AML-193 (cell line): Measurements from ENCODE around the gene PRUNE2.
"Not testable (repeated sequence)": the region's sequence is repeated elsewhere in the genome, so short reads cannot be mapped to it uniquely, and the experiment has no call there.

ENCODE experiments used
- DNase-seq, 2 experiments: peaks; one replicate each; lab custom pipeline; 2025; lab: John Stamatoyannopoulos, UW

Gene PRUNE2

DNA sequence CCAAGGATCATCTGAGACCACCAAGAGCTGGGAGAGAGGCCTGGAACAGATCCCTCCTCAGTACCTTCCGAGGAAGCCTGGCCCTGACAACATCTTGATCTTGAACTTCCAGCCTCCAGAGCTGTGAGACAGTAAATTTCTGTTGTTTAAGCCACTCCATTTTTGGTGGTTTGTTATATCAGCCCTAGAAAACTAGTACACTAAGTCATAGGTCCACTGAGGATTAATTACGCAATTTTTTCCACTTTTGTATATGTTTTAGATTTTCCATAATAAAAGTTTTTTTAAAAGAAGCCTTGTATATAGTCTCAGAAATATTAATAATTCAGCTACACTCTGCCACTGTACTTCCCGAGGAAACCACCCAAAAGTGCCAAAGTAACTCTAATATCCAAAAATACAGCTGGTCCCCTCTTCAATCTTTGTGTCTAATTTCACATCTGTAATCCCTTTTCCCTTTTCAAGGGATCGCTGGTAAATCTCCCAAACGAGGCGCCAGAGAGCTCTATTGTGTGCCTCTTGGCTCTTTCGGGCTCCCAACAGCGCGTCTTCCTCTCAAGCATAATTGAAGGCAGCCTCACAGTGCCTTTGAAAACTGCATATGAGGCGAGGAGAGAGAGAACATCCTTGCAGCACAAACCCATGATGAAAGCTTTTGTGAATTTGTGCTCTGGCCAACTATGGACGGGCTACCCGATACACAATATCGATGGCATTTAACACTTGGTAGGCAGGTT, 32.7 kb downstream of the PRUNE2 start:
- DNase-seq, result no peak

DNA sequence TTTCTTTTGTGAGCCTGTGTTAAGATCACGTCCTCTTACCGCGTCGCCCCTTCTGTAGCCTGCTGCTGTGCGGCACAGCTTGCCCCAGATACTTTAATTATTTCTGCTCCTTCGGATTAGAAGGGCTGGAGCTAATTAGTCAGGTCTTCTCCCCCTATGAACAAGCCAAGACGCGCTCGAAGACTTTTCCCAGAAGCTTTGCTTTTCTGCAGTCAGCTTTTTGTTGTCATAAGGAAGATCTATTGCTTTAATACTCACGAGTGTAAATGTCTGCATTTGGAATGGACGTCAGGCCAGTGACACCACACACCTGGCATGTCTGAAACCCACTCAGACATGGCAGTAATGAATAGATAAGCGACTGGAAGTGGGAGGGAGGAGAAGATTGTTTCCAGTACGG, 37.0 kb downstream of the PRUNE2 start:
- no peak for DNase-seq

DNA sequence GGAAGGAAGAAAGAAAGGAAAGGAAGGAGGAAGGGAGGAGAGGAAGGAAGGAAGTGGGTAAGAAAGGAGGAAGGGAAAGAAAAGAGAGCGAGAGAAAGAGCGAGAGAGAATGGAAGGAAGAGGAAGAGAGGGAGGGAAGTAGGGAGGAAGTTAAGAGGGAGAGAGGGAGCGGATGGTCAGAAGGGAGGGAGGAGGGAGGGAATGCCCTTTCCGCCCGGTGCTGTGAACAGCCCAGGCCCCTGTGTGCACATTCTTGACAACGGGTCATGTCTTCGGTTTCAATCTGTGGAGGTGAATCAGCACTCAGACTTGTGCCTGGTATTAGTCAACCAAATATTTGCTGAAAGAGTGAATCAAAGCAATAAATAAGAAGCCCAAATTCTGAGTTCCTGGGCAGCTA, 39.2 kb downstream of the PRUNE2 start:
- no peak for DNase-seq

DNA sequence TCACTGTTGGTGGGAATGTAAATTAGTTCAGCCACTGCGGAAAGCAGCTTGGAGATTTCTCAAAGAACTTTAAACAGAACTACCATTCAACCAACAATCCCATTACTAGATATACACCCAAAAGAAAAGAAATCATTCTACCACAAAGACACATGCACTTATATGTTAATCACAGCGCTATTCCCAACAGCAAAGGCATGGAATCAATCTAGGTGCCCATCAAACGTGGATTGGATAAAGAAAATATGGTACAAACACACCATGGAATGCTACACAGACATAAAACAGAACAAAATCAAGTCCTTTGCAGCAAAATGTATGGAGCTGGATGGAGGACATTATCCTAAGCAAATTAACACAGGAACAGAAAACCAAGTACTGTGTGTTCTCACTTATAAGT, 42.1 kb downstream of the PRUNE2 start:
- DNase-seq, result no peak

DNA sequence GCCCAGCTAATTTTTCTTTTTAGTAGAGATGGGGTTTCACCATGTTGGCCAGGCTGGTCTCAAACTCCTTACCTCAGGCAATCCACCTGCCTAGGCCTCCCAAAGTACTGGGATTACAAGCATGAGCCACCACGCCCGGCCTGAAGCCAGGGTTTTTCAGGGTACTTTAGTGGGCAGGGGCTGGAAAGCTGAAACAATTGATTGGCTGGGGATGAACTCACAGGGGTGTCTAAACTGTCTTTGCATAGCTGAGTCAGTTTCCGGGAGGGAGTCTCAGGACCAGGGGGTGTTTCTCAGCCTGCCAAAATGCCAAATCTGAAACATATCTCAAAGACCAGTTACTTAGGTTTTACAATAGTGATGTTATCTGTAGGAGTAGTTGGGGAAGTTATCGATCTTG, 46.1 kb downstream of the PRUNE2 start:
- no peak for DNase-seq

DNA sequence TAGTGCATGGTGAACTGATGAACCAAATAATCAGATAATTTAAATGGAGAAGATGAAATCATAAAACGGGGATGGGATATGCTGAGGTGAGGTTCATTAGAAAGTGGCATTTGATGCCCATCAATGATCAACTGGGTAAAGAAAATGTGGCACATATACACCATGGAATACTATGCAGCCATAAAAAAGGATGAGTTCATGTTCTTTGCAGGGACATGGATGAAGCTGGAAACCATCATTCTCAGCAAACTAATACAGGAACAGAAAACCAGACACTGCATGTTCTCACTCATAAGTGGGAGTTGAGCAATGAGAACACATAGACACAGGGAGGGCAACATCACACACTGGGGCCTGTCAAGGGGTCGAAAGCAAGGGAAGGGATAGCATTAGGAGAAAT, 47.7 kb downstream of the PRUNE2 start:
- not testable (repeated sequence) for DNase-seq

DNA sequence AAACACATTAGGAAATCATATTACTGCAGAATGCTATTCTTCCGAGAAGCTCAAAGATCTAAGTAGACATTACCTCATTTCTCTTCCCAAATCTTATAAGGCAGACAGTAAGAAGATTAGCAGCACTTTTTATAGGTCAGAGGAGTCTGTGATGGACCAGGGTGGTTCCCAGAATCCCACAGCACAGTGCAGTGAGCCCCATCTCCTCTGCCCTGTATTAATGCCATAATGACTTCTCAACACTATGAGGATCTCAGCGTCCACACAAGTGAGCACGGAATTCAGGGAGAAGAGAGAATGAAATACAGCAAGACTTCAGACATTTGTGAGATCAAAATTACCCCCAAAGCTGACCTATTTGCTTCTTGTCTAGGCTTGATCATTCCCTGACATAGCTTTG, 49.9 kb downstream of the PRUNE2 start:
- no peak for DNase-seq

DNA sequence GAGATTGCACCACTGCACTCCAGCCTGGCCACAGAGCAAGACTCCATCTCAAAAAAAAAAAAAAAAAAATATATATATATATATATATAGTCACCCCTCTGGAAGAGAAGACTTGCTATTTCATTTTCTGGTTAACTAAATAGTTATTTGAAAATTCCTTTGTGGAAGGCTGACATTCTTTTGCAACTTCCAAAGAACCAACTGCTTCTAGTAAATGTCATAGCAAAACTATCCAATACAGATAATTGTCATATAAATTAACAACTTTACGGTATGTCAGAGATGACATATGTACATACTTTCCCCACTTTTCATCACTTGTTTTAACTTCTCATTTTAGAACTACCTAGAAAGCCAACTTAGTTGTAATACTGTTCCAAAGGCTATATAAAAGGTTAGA, 50.9 kb downstream of the PRUNE2 start:
- DNase-seq, result no peak

DNA sequence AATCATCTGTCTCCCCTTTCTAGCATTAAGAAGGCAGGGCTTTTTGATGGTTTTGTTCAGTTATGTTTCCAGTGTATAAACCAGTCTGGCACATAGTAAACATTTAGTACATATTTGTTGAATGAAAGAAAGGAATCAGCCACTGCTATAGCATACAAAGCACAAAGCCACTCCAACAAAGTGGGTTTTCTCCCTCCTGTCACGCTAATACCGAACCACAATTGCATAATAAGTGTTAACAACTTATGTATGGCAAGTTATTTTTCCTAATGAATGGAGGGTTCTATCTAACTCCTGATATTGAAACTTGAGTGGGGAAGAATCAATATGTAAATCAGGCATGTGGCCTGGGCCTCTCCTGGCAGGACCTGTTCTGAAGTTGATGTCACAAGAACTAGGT, 53.9 kb downstream of the PRUNE2 start:
- no peak for DNase-seq

DNA sequence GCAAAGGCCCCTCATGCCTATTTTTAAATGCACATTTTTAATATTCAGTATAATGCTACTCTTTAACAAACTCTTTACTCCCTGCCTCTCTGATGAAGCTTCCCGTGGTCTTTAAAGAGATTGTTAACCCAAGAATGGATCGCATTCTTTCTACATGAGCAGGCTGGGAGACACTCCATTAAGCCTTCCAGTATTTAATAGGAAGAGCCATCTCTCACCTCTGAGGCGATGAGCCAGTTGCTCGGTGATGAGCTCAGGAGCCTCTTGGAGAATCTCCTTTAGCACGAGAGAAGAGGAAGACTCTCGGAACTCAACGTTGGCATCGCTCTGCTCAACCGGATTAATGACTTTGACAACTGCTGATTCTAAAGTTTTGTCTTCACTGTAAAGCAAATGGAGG, 59.6 kb downstream of the PRUNE2 start:
- DNase-seq, result no peak

DNA sequence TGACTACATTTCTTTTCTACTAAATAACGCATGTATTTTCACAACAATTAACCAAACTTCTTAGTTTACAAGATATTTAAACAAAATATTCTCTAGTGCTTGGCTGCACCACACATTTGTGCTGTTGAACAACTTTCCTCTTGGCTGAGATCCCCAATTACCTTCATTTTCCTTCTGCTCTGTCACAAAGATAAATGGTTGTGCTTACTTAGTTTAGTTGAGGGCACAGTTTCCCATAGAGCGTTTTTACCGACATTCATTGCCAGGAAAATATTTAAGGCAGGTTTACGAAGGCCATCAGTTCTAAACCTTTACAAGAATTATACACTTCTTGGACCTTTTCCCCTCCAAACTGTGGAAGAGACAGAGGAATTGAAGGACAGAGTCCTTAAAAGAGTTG, 60.7 kb downstream of the PRUNE2 start:
- no peak for DNase-seq

DNA sequence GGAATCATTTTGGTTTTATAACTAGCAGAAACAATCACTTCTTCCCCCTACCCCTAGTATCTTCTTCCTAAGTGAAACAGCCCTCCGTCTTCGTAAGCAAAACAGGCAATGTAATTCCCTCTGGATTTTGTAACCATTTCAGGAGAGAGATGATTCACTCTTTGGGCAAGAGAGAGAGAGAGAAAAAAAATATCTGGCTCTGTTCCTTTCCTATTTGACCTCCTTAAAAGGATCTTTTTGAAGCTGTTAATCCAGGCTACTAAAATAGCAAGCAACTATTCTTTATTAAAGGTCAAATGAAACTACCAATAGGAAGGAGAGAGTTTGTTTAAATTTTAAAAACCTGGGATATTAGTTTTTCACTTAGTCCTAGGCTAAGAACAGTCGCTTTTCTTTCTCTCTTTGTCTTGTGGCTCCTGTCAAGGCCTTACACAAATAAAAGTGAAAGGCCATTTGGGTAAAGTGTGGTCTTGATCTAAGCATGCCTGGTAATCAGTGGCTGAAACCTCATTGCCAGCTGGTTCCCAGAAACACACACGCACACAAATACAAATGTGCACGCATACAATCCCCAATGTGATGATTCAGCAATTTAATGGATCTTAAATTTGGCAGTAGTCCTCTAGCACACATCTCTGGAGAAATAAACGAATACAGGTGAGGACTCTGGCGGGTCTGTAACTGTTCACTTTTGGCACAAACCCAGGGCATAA, 70.2 kb downstream of the PRUNE2 start:
- no peak for DNase-seq

DNA sequence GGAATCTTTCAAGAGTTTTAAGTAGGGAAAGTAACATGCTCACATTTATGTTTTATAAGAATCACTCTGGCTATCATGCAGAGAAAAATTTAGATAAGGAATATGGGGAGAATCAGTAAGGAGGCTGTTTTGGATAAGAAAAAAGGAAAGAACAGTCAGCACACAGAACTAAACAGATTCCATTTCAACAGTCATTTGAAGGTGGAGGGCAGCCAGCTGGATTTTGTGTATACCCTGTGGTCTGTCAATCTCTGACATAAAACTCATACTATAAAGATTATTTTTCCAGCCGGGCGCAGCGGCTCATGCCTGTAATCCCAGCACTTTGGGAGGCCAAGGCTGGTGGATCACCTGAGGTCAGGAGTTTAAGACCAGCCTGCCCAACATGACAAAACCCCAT, 77.5 kb downstream of the PRUNE2 start:
- no peak for DNase-seq

DNA sequence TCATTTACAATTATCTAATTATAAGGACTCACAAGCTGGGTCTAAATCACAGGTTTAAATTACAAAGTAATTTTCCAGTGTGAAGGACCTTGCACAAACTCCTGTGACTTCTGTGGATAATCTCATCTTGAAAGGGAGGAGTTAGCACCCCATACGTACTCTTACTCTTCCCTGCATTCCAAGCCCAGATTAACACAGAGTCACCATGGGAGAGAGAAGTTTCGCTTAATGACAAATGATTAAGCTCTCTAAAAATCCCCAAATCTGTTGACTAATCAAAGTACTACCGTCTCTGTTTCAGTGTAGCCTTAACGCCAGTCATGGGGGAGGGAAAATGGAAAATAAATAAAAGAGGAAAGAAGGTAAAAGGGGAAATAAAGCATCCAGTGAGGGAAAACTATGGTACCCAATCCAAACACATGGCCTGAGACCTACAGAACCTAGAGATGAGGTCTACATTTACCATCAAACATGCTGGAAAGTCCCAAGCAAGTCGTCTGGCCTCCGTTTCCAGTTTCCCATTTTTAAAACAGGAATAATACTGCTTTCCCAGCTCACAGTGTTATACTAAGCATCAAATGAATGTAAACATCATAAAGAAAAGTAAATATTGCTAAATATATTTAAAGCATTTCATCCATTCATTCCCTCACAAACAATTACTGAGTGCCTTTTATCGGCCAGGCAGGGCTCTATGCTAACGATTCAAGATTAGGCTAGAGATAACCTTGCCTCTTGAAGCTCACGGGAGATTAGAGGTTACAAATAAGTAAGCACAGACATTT, 78.4 kb downstream of the PRUNE2 start:
- DNase-seq, result no peak

DNA sequence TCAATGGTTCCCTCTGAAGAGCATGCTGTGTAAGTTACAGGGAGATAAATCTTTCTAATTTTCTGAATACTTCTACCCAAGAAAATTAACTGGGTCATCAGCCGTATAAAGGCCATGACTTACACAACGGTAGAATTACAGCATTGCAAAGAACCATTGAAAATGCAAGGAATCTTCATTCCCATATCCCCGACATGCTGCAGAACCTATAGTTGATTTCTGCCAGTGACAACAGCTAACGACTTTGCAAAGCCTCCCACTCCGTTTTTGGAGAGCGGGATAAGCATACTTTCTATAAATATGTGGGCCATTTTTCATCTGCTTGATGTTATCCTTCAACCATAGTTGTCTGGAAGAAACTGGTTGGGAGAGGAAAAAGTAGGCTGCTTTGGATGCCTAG, 85.5 kb downstream of the PRUNE2 start:
- no peak for DNase-seq

DNA sequence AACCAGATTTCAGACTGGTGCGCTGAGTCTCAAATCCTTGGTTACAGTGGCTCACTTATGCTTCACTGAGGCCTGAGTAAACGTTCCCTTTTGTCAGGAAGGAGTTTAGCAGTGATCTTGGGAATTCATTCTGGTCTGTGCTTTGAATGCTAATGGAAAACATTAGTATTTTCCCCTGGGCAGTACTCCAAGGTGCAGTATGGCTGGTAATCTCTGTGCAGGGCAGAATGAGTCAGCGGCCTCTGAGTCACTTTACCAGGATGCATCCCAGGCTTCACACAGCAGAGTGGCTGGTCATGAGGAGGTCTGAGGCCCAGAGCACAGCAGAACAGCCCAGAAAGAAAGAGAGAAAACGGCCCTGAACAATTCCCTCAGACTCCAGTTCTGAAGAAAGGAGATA, 87.6 kb downstream of the PRUNE2 start:
- no peak for DNase-seq

DNA sequence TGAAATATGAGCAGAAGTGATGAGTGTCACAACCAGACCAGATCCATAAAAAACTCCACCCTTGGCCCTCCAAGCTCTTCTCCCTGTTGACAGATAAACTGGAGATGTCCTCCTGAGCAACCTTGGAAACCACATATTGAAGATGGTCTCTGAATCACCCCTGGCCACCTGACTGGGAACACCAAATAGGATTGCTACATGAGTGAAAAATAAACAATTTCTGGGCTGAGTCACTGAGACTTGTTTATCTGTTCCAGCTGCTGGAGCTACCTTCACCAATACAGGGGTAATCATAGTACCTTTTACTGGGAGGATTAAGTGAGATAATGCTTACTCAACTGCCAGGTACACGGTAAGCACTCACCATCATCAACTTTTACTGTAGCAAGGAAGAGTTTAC, 88.4 kb downstream of the PRUNE2 start:
- DNase-seq, result no peak

DNA sequence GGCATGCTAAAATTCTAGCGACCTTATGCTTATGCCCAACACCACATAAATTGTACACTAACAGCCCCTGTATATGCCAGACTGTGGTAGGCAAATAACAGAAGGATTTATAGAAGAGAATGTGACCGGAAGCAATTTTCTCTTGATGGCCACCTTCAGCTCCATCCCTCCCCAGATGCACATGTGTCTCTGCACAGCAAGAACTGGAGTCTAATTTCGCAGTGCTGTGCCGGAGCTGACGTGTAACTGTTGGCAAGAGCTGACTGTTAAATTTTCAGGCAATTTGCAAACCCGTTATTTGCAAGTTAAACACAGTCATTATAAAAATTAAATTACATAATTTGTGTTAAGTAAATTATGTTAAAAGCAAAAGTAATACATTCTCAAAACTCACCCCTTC, 93.3 kb downstream of the PRUNE2 start:
- no peak for DNase-seq

DNA sequence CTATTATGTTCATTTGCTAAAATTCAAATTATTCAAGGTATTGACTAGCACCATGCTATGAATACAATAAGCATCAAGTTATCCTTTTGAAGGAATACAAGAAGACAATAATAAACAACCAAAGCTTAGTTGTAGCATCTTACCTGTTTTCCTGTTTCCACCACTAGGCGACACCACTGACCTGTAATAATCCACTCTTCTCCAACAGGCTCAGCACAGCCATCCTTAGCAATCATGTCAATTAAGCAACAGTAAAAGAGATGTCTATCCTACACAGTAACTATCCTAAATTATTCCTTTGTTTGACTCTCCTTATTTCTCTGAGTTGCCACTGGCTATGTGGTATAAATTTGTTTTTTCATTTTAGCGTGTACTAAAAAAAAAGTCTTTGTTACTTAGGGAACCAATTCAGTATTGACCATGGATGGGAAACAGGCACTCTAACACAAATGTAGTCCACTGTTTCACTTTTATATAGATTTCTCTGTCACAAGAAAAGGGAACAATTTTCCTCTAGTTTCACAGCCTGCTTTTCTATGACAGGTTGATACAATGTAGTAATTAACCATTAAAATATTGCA, 95.4 kb downstream of the PRUNE2 start:
- DNase-seq, result peak; percentile 38 to 44

DNA sequence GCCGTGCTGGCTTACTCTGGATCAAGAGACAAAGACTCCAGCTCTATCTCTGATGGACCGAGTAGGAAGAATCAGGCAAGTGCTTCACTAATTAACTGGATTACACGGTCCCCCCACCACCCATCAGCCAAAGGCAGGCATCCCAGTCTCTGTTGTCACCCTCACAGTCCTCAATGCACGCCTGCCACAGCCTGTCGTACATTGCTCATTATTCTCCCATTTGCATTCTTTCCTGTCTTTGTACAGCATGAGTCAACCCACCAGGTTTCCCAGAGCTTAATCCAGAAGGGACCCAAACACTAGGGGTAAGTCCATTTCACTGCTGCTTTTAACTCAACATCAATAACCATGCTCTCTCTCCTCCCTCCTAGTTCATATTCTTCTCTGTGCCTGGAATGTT, 97.3 kb downstream of the PRUNE2 start:
- no peak for DNase-seq

DNA sequence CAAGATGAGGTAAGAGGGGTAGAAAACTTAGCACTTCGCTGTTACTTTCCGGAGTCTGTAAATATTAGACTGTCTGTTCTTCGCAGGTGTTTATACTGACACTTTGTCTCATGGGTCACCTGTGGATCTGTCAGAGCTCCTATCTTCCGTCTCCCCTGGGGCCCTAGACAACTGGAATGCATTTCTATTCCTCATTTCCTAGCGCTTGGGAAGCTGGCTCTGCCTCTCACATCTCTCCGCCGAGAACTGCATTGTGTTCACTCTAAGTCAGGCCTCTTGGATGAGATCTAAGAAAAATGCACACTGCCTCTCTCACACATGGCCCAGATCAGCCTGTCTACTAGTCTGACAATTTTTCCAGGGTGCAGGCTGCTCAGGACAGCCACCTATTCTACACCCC, 102.2 kb downstream of the PRUNE2 start:
- no peak for DNase-seq

DNA sequence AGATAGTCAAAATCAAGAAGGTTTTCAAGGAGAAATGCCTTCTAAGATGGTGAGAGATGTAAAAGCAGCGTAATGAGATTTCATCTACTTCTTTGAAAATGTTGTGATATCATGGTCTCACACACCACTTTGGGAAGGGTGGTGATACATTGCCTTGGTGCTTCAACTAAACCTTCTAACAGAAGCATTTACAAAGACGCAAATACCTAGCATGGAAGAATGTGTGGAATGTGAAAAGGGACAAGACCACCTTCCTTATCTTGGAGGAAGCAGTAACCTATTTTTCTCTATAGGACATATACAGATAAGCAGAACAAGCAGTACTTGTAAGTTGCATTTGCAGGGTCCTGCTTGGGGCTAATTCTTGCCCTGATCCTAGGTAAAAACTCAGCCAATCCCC, 102.8 kb downstream of the PRUNE2 start:
- DNase-seq, result no peak

DNA sequence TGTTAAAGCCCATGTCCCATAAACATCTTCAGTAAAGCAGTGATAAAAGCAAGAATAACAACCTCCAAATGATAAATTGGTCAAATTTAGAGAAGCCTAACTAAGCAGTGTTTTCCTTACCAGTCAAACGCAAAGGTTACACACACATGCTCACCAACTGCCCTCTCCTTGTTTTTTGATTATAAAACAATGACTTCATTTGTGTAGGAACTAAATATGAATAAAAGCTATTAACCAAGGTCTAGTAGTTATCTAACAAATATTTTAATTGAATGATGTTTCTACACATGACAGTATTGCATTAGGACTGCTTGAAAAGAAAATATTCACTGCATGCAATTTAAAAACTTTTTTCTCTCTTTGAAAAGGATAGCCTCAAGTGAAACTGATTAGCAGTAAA, 105.0 kb downstream of the PRUNE2 start:
- no peak for DNase-seq
